Neural progenitor cell (in vitro differentiated cells): ENCODE data around the gene CLDN9. TPM values are rescaled to one million over a fixed set of nuclear protein-coding genes. Genes with fewer than 3 reads are reported as not detected.
A peak's percentile ranks its signal among the peaks of the same experiment; 100 is the strongest.

ENCODE experiments used
- DNase-seq: peaks from one replicate; pipeline ENCODE4 v3.0.0-alpha.2; 2016; ENCODE audit warnings: low spot score
- H2AFZ ChIP-seq: fragments of 200-600 bp; sonication (generic); replicated peaks from 2 replicates; pipeline ENCODE4 v1.6.1; 2016; ENCODE audit warnings: antibody characterized with exemption
- H3F3A ChIP-seq: fragments of 200-600 bp; sonication (generic); 2 replicates; pipeline ENCODE4 v1.6.1; 2016; ENCODE audit warnings: antibody characterized with exemption, low read depth
- H3K27ac ChIP-seq: fragments of 200-600 bp; sonication (generic); 2 replicates; pipeline ENCODE4 v1.5.1; 2016; ENCODE audit warnings: mild to moderate bottlenecking
- H3K27me3 ChIP-seq: fragments of 200-600 bp; sonication (generic); 2 replicates; pipeline ENCODE4 v1.6.1; 2016; ENCODE audit warnings: mild to moderate bottlenecking, moderate library complexity
- H3K36me3 ChIP-seq: fragments of 200-600 bp; sonication (generic); 2 replicates; pipeline ENCODE4 v1.5.1; 2016
- H3K4me1 ChIP-seq: fragments of 200-600 bp; sonication (generic); 2 replicates; pipeline ENCODE4 v1.6.1; 2016; ENCODE audit warnings: mixed run types
- H3K4me2 ChIP-seq: fragments of 200-600 bp; sonication (generic); 2 replicates; pipeline ENCODE4 v1.6.1; 2016
- H3K4me3 ChIP-seq: fragments of 200-600 bp; sonication (generic); 2 replicates; pipeline ENCODE4 v1.5.1; 2016
- H3K79me2 ChIP-seq: fragments of 200-600 bp; sonication (generic); 2 replicates; pipeline ENCODE4 v1.6.1; 2016; ENCODE audit warnings: low read depth
- H3K9ac ChIP-seq: fragments of 200-600 bp; sonication (generic); 2 replicates; pipeline ENCODE4 v1.6.1; 2016
- H3K9me3 ChIP-seq: fragments of 200-600 bp; sonication (generic); 2 replicates; pipeline ENCODE4 v1.5.1; 2016; ENCODE audit warnings: low read depth
- H4K20me1 ChIP-seq: fragments of 200-600 bp; sonication (generic); 2 replicates; pipeline ENCODE4 v1.6.1; 2016; ENCODE audit warnings: low read depth
- H3K27ac Mint-ChIP-seq: 3 replicates; pipeline ENCODE4 v1.8.0; 2021; ENCODE audit warnings: mixed read lengths
- H3K27me3 Mint-ChIP-seq: 2 replicates; pipeline ENCODE4 v1.8.0; 2022; ENCODE audit warnings: low read depth, mild to moderate bottlenecking, inconsistent platforms, moderate library complexity, mixed read lengths; ENCODE audit not compliant: insufficient read depth
- H3K36me3 Mint-ChIP-seq: 3 replicates; pipeline ENCODE4 v1.8.0; 2021; ENCODE audit warnings: mixed read lengths
- H3K4me1 Mint-ChIP-seq: 3 replicates; pipeline ENCODE4 v1.8.0; 2021; ENCODE audit warnings: mixed read lengths
- H3K4me3 Mint-ChIP-seq: 3 replicates; pipeline ENCODE4 v1.8.0; 2021; ENCODE audit warnings: mild to moderate bottlenecking, moderate library complexity, mixed read lengths
- H3K9me3 Mint-ChIP-seq: 3 replicates; pipeline ENCODE4 v1.8.0; 2020; ENCODE audit warnings: mixed read lengths
- EZH2 ChIP-seq: fragments of 200-600 bp; sonication (generic); IDR thresholded peaks from 2 replicates; pipeline ENCODE4 v1.6.1; 2017; ENCODE audit warnings: antibody characterized with exemption, mild to moderate bottlenecking, moderate library complexity
- EZH2phosphoT487 ChIP-seq: fragments of 200-600 bp; sonication (generic); IDR thresholded peaks from 2 replicates; pipeline ENCODE4 v1.6.1; 2017; ENCODE audit warnings: antibody characterized with exemption
- total RNA-seq: library from RNA; depleted of rRNA; stranded (reverse); fragments of >200 nt; gene quantifications from 2 replicates; pipeline ENCODE4 v1.2.3, GENCODE V29; 2015; ENCODE audit warnings: low replicate concordance
- TF ChIP-seq, protein P1 (sequence below): fragments of 200-600 bp; sonication (generic); IDR thresholded peaks from 2 replicates; pipeline ENCODE4 v1.5.1; 2017; ENCODE audit warnings: antibody characterized with exemption, mild to moderate bottlenecking

Gene CLDN9
- total RNA-seq, 1 donor from 2014 or later, result not detected

GRCh38 chr16:3045758-3046640 lies 33.3 kb downstream of the CLDN9 start, which contains the start of gene MMP25:
Gene MMP25 (plus strand): TSS chr16:3046561. CDS start chr16:3046918, 357 bp downstream.
- TF ChIP-seq EZH2phosphoT487 (peak; percentile 50), EZH2 (peak; percentile 81)
- TF ChIP-seq, protein P1, sequence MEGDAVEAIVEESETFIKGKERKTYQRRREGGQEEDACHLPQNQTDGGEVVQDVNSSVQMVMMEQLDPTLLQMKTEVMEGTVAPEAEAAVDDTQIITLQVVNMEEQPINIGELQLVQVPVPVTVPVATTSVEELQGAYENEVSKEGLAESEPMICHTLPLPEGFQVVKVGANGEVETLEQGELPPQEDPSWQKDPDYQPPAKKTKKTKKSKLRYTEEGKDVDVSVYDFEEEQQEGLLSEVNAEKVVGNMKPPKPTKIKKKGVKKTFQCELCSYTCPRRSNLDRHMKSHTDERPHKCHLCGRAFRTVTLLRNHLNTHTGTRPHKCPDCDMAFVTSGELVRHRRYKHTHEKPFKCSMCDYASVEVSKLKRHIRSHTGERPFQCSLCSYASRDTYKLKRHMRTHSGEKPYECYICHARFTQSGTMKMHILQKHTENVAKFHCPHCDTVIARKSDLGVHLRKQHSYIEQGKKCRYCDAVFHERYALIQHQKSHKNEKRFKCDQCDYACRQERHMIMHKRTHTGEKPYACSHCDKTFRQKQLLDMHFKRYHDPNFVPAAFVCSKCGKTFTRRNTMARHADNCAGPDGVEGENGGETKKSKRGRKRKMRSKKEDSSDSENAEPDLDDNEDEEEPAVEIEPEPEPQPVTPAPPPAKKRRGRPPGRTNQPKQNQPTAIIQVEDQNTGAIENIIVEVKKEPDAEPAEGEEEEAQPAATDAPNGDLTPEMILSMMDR, result no peak
- H3K4me3 Mint-ChIP-seq, result peak within 1 kb of the TSS; percentile 86
- peak; percentile 66 for DNase-seq
- no peak within 1 kb of the TSS for H3K27ac ChIP-seq
- H3K4me1 ChIP-seq, result no peaks in the 10 kb centered on the region
- peaks cover 97% of the 10 kb centered on the region for H3K27me3 ChIP-seq
- no peaks in the 10 kb centered on the region for H3K36me3 Mint-ChIP-seq
- peak within 1 kb of the TSS; percentile 58 for H3K4me3 ChIP-seq
- H3F3A ChIP-seq, result peaks cover 30% of the 10 kb centered on the region
- no peaks in the 10 kb centered on the region for H3K9me3 ChIP-seq
- no peak within 1 kb of the TSS for H3K9ac ChIP-seq
- H3K9me3 Mint-ChIP-seq, result no peaks in the 10 kb centered on the region
- peaks cover 13% of the 10 kb centered on the region for H4K20me1 ChIP-seq
- H3K79me2 ChIP-seq, result no peaks in the 10 kb centered on the region
- peak within 1 kb of the TSS; percentile 55 for H2AFZ ChIP-seq
- H3K27me3 Mint-ChIP-seq, result peaks cover 42% of the 10 kb centered on the region
- H3K4me1 Mint-ChIP-seq, result peaks cover 5% of the 10 kb centered on the region
- H3K27ac Mint-ChIP-seq, result no peak within 1 kb of the TSS
- no peaks in the 10 kb centered on the region for H3K36me3 ChIP-seq
- peak within 1 kb of the TSS; percentile 91 for H3K4me2 ChIP-seq

GRCh38 chr16:3046641-3047386 lies 34.1 kb downstream of the CLDN9 start:
- Mint-ChIP-seq H3K9me3 (no peaks in the 10 kb centered on the region), H3K36me3 (no peaks in the 10 kb centered on the region), H3K4me3 (peak overlapping the region; percentile 80), H3K4me1 (peaks cover 5% of the 10 kb centered on the region), H3K27ac (no peak overlapping the region), H3K27me3 (peaks cover 45% of the 10 kb centered on the region)
- Histone ChIP-seq H3K4me3 (peak overlapping the region; percentile 58), H3K9me3 (no peaks in the 10 kb centered on the region), H3K4me2 (peak overlapping the region; percentile 91), H3K27me3 (peaks cover 93% of the 10 kb centered on the region), H4K20me1 (peaks cover 13% of the 10 kb centered on the region), H3K27ac (no peak overlapping the region), H3K9ac (no peak overlapping the region), H3K79me2 (no peaks in the 10 kb centered on the region), H3F3A (peaks cover 30% of the 10 kb centered on the region), H3K4me1 (no peaks in the 10 kb centered on the region), H3K36me3 (no peaks in the 10 kb centered on the region), H2AFZ (peak overlapping the region; percentile 55)
- peak; percentile 61 for DNase-seq
- TF ChIP-seq EZH2phosphoT487, result peak; percentile 87
- peak; percentile 92 for TF ChIP-seq EZH2
- TF ChIP-seq, protein P1, result no peak

DNA sequence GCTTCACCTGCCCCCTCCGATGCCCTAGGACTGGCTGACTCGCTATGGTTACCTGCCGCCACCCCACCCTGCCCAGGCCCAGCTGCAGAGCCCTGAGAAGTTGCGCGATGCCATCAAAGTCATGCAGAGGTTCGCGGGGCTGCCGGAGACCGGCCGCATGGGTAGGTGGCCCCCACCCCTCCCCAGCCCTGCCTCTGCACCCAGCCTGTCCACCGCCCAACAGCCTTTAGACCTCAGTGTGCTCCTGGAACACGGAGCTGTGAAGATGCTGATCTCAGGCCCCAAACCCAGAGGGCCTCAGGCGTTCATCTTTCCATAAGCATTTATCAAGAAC lies 34.6 kb downstream of the CLDN9 start:
- Mint-ChIP-seq H3K27ac (no peak overlapping the region), H3K9me3 (no peaks in the 10 kb centered on the region), H3K4me3 (peak overlapping the region; percentile 76), H3K36me3 (peaks cover 3% of the 10 kb centered on the region), H3K4me1 (peaks cover 7% of the 10 kb centered on the region), H3K27me3 (peaks cover 47% of the 10 kb centered on the region)
- no peak overlapping the region for H2AFZ ChIP-seq
- H3K4me2 ChIP-seq, result peak overlapping the region; percentile 91
- H3K4me1 ChIP-seq, result no peaks in the 10 kb centered on the region
- H3K27me3 ChIP-seq, result peaks cover 90% of the 10 kb centered on the region
- peaks cover 13% of the 10 kb centered on the region for H4K20me1 ChIP-seq
- H3K27ac ChIP-seq, result no peak overlapping the region
- no peaks in the 10 kb centered on the region for H3K79me2 ChIP-seq
- no peaks in the 10 kb centered on the region for H3K9me3 ChIP-seq
- no peak overlapping the region for H3K9ac ChIP-seq
- peaks cover 30% of the 10 kb centered on the region for H3F3A ChIP-seq
- no peaks in the 10 kb centered on the region for H3K36me3 ChIP-seq
- TF ChIP-seq, protein P1, result no peak
- no peak for TF ChIP-seq EZH2phosphoT487
- TF ChIP-seq EZH2, result no peak
- H3K4me3 ChIP-seq, result peak overlapping the region; percentile 58
- no peak for DNase-seq
